RCC 7860 (cell line): ENCODE measurements around the gene SHANK2.

Experiments
- DNase-seq: peaks from one replicate; pipeline ENCODE4 v3.0.0-alpha.2; 2015; ENCODE audit warnings: low spot score
- FAIRE-seq: peaks from 2 replicates; lab custom pipeline; 2012; peaks lifted over from hg19 to GRCh38; lab: Jason Lieb, UNC

SHANK2 gene

GRCh38 chr11:71269603-71270511, 17.5 kb upstream of the SHANK2 start:
- no peak for FAIRE-seq
- DNase-seq = no peak

- FAIRE-seq = no peak
Observed at GRCh38 chr11:71268706-71269321, 16.4 kb upstream of the SHANK2 start.

GRCh38 chr11:71267807-71268421, 15.5 kb upstream of the SHANK2 start:
- DNase-seq = no peak
- FAIRE-seq = no peak

More at GRCh38 chr11:71268706-71269321, 16.4 kb upstream of the SHANK2 start:
- no peak for DNase-seq

GRCh38 chr11:71266114-71266833, 13.9 kb upstream of the SHANK2 start:
- no peak for FAIRE-seq
- DNase-seq = no peak

- FAIRE-seq (no peak), DNase-seq (no peak)
Observed at GRCh38 chr11:71265559-71266092, 13.2 kb upstream of the SHANK2 start.

- DNase-seq (peak; percentile 4), FAIRE-seq (no peak)
Observed at GRCh38 chr11:71263386-71263785, 11.0 kb upstream of the SHANK2 start.

- FAIRE-seq (no peak), DNase-seq (no peak)
Observed at GRCh38 chr11:71255800-71256479, 3.6 kb upstream of the SHANK2 start.

GRCh38 chr11:71255323-71255722, 2.9 kb upstream of the SHANK2 start:
- DNase-seq = no peak
- FAIRE-seq = no peak

GRCh38 chr11:71253794-71254193, 1.4 kb upstream of the SHANK2 start:
- no peak for DNase-seq
- FAIRE-seq = no peak

GRCh38 chr11:71252770-71253730, 673 bp upstream of the SHANK2 start:
- DNase-seq = peak; percentile 86
- peak; percentile 89 for FAIRE-seq

- FAIRE-seq (no peak), DNase-seq (no peak)
Observed at GRCh38 chr11:71251761-71252268, 562 bp downstream of the SHANK2 start.

- no peak for FAIRE-seq
- DNase-seq = no peak
Observed at GRCh38 chr11:71251151-71251721, 1.1 kb downstream of the SHANK2 start.

GRCh38 chr11:71250523-71251150, 1.7 kb downstream of the SHANK2 start:
- DNase-seq (no peak), FAIRE-seq (no peak)

GRCh38 chr11:71249301-71249700, 3.1 kb downstream of the SHANK2 start:
- DNase-seq = no peak
- no peak for FAIRE-seq

GRCh38 chr11:71248656-71249055, 3.7 kb downstream of the SHANK2 start:
- DNase-seq (no peak), FAIRE-seq (no peak)

- no peak for DNase-seq
- FAIRE-seq = no peak
Observed at GRCh38 chr11:71248251-71248570, 4.2 kb downstream of the SHANK2 start.

- FAIRE-seq (no peak), DNase-seq (no peak)
Observed at GRCh38 chr11:71247551-71248250, 4.7 kb downstream of the SHANK2 start.

- no peak for DNase-seq
- FAIRE-seq = no peak
Observed at GRCh38 chr11:71246559-71246958, 5.8 kb downstream of the SHANK2 start.
